H9 (cell line): ENCODE data around the gene EPS15. TPM values are rescaled to one million over a fixed set of nuclear protein-coding genes. Genes with fewer than 3 reads are reported as not detected.

Experiments used
- DNase-seq: peaks from one replicate; pipeline ENCODE4 v3.0.0-alpha.2; 2017
- H2AFZ ChIP-seq: one replicate; pipeline ENCODE4 v1.6.1; 2013; ENCODE audit warnings: mild to moderate bottlenecking, low read length, control low read depth, moderate library complexity
- H2AK5ac ChIP-seq: 2 replicates; pipeline ENCODE4 v1.6.1; 2013; ENCODE audit warnings: low read length, control low read depth, mixed read lengths; ENCODE audit not compliant: insufficient read length
- H2BK120ac ChIP-seq: one replicate; pipeline ENCODE4 v1.6.1; 2013; ENCODE audit warnings: low read depth, mild to moderate bottlenecking, low read length, control low read depth, inconsistent platforms; ENCODE audit not compliant: poor library complexity, severe bottlenecking
- H2BK12ac ChIP-seq: 2 replicates; pipeline ENCODE4 v1.6.1; 2013; ENCODE audit warnings: low read length, control low read depth, mixed read lengths, low read depth; ENCODE audit not compliant: insufficient read length
- H2BK15ac ChIP-seq: 2 replicates; pipeline ENCODE4 v1.6.1; 2013; ENCODE audit warnings: low read depth, low read length, control low read depth
- H2BK20ac ChIP-seq: one replicate; pipeline ENCODE4 v1.6.1; 2013; ENCODE audit warnings: low read depth, mild to moderate bottlenecking, low read length, control low read depth, inconsistent platforms; ENCODE audit not compliant: poor library complexity, severe bottlenecking
- H2BK5ac ChIP-seq: 2 replicates; pipeline ENCODE4 v1.6.1; 2013; ENCODE audit warnings: low read length, control low read depth, mixed read lengths; ENCODE audit not compliant: insufficient read length
- H3K14ac ChIP-seq: 2 replicates; pipeline ENCODE4 v1.6.1; 2013; ENCODE audit warnings: low read length, control low read depth; ENCODE audit not compliant: insufficient read depth
- H3K18ac ChIP-seq: 2 replicates; pipeline ENCODE4 v1.6.1; 2013; ENCODE audit warnings: low read depth, mild to moderate bottlenecking, mixed read lengths, low read length, control low read depth; ENCODE audit not compliant: insufficient read length
- H3K23ac ChIP-seq: 2 replicates; pipeline ENCODE4 v1.6.1; 2013; ENCODE audit warnings: low read length, control low read depth, mixed read lengths, low read depth; ENCODE audit not compliant: insufficient read length
- H3K23me2 ChIP-seq: 2 replicates; pipeline ENCODE4 v1.6.1; 2013; ENCODE audit warnings: low read depth, mild to moderate bottlenecking, mixed read lengths, low read length, control low read depth; ENCODE audit not compliant: insufficient read length, poor library complexity, severe bottlenecking
- H3K27ac ChIP-seq: 2 replicates; pipeline ENCODE4 v1.5.1; 2013; ENCODE audit warnings: low read length, control low read depth, mixed read lengths, low read depth; ENCODE audit not compliant: insufficient read length
- H3K27me3 ChIP-seq: 2 replicates; pipeline ENCODE4 v1.6.1; 2013; ENCODE audit warnings: low read length, control low read depth, inconsistent platforms; ENCODE audit not compliant: insufficient read depth
- H3K4ac ChIP-seq: 2 replicates; pipeline ENCODE4 v1.6.1; 2013; ENCODE audit warnings: low read depth, mild to moderate bottlenecking, control low read depth, inconsistent platforms, low read length, moderate library complexity
- H3K4me1 ChIP-seq: 2 replicates; pipeline ENCODE4 v1.6.1; 2013; ENCODE audit warnings: low read length, control low read depth, inconsistent platforms; ENCODE audit not compliant: insufficient read depth
- H3K4me2 ChIP-seq: 2 replicates; pipeline ENCODE4 v1.6.1; 2013; ENCODE audit warnings: low read length, control low read depth, mixed read lengths; ENCODE audit not compliant: insufficient read length, insufficient read depth
- H3K56ac ChIP-seq: 2 replicates; pipeline ENCODE4 v1.6.1; 2013; ENCODE audit warnings: low read depth, mild to moderate bottlenecking, mixed read lengths, low read length, control low read depth; ENCODE audit not compliant: insufficient read length
- H3K79me1 ChIP-seq: 2 replicates; pipeline ENCODE4 v1.6.1; 2013; ENCODE audit warnings: low read depth, mild to moderate bottlenecking, moderate library complexity, low read length, control low read depth, inconsistent platforms; ENCODE audit not compliant: insufficient read depth, poor library complexity, severe bottlenecking
- H3K79me2 ChIP-seq: 2 replicates; pipeline ENCODE4 v1.6.1; 2013; ENCODE audit warnings: low read length, control low read depth, inconsistent platforms; ENCODE audit not compliant: insufficient read depth
- H3K9ac ChIP-seq: 2 replicates; pipeline ENCODE4 v1.6.1; 2013; ENCODE audit warnings: low read length, control low read depth, mixed read lengths; ENCODE audit not compliant: insufficient read length; ENCODE audit errors: extremely low read depth
- H3K9me3 ChIP-seq: one replicate; pipeline ENCODE4 v1.6.1; 2013; ENCODE audit warnings: low read depth, low read length, inconsistent platforms; ENCODE audit not compliant: control insufficient read depth
- H3T11ph ChIP-seq: one replicate; pipeline ENCODE4 v1.6.1; 2013; ENCODE audit warnings: mild to moderate bottlenecking, low read length, control low read depth, inconsistent platforms
- H4K20me1 ChIP-seq: one replicate; pipeline ENCODE4 v1.6.1; 2013; ENCODE audit not compliant: control insufficient read depth, insufficient read length, insufficient read depth
- H4K5ac ChIP-seq: 2 replicates; pipeline ENCODE4 v1.6.1; 2013; ENCODE audit warnings: low read depth, mild to moderate bottlenecking, mixed read lengths, low read length, control low read depth; ENCODE audit not compliant: insufficient read length
- H4K8ac ChIP-seq: replicated peaks from 2 replicates; pipeline ENCODE4 v1.6.1; 2013; ENCODE audit warnings: low read length, control low read depth, mixed read lengths, low read depth; ENCODE audit not compliant: insufficient read length
- H4K91ac ChIP-seq: 2 replicates; pipeline ENCODE4 v1.6.1; 2013; ENCODE audit warnings: low read depth, mild to moderate bottlenecking, moderate library complexity, mixed read lengths, low read length, control low read depth; ENCODE audit not compliant: insufficient read length
- H3K27ac Mint-ChIP-seq, 3 experiments: 2 replicates in 2 of 3; 3 replicates in 1 of 3; pipeline ENCODE4 v1.8.0; 2020 to 2021; ENCODE audit warnings: mixed read lengths in 3 of 3, mild to moderate bottlenecking in 1 of 3, moderate library complexity in 1 of 3
- H3K27me3 Mint-ChIP-seq: 2 replicates; pipeline ENCODE4 v1.8.0; 2021; ENCODE audit warnings: low read depth, mild to moderate bottlenecking, moderate library complexity, mixed read lengths
- H3K36me3 Mint-ChIP-seq, 3 experiments: 2 replicates in 2 of 3; 3 replicates in 1 of 3; pipeline ENCODE4 v1.8.0; 2020 to 2021; ENCODE audit warnings: low read depth in 3 of 3, mixed read lengths in 3 of 3; ENCODE audit not compliant: insufficient read depth in 1 of 3
- H3K4me1 Mint-ChIP-seq, 2 experiments: 2 replicates each; pipeline ENCODE4 v1.8.0; 2020; ENCODE audit warnings: mixed read lengths in 2 of 2
- H3K4me3 Mint-ChIP-seq, 2 experiments: 2 replicates in 1 of 2; 3 replicates in 1 of 2; pipeline ENCODE4 v1.8.0; 2020 to 2021; ENCODE audit warnings: mild to moderate bottlenecking in 2 of 2, mixed read lengths in 2 of 2, moderate library complexity in 1 of 2
- H3K9me3 Mint-ChIP-seq, 2 experiments: 2 replicates in 1 of 2; 3 replicates in 1 of 2; pipeline ENCODE4 v1.8.0; 2020; ENCODE audit warnings: mild to moderate bottlenecking in 2 of 2, mixed read lengths in 2 of 2, moderate library complexity in 1 of 2
- CTCF ChIP-seq: fragments of 200-600 bp; sonication (generic); conservative IDR thresholded peaks from 3 replicates; pipeline ENCODE4 v1.8.0; 2021; ENCODE audit warnings: antibody characterized with exemption, mild to moderate bottlenecking
- WGBS: extraction: QIAGEN DNeasy Blood & Tissue Kit; methylation state at CpG from one replicate; pipeline ENCODE4 v1.1.7; 2013; ENCODE audit warnings: missing lambda C conversion rate, low lambda C conversion rate, mixed read lengths; ENCODE audit not compliant: insufficient read length; ENCODE audit errors: extremely low coverage; 5-methylcytosine and 5-hydroxymethylcytosine counted together
- total RNA-seq: library from RNA; stranded (reverse); gene quantifications from 2 replicates; pipeline ENCODE4 v1.2.1, GENCODE V29; 2021

Gene EPS15
- total RNA-seq, 1 experiment from 2014 or later, result 44.1 TPM

GRCh38 chr1:51559064-51559500, 40.0 kb upstream of the EPS15 start:
- Histone ChIP-seq H3T11ph (no peak overlapping the region), H3K23me2 (no peaks in the 10 kb centered on the region), H2BK12ac (peak overlapping the region; percentile 95), H3K4me1 (peaks cover 9% of the 10 kb centered on the region; the same call in 1 of the 2 replicates), H3K23ac (no peak overlapping the region), H3K4me2 (no peak overlapping the region), H3K14ac (no peak overlapping the region), H3K56ac (no peak overlapping the region), H2BK15ac (no peak overlapping the region), H3K27me3 (no peaks in the 10 kb centered on the region), H2BK5ac (no peak overlapping the region), H2BK20ac (no peak overlapping the region), H4K20me1 (no peaks in the 10 kb centered on the region), H3K18ac (no peak overlapping the region), H3K4ac (no peak overlapping the region), H3K27ac (no peak overlapping the region), H2AK5ac (no peak overlapping the region), H4K91ac (no peak overlapping the region), H2BK120ac (no peak overlapping the region), H3K79me2 (no peaks in the 10 kb centered on the region), H3K9me3 (no peaks in the 10 kb centered on the region), H3K79me1 (no peaks in the 10 kb centered on the region), H3K9ac (no peak overlapping the region), H4K8ac (no peak overlapping the region), H2AFZ (no peak overlapping the region), H4K5ac (no peak overlapping the region)
- no peak for TF ChIP-seq CTCF
- Mint-ChIP-seq H3K4me1 (peaks cover 17 to 20% of the 10 kb centered on the region in 2 experiments), H3K27ac (0 out of 7 replicates have a peak overlapping the region, but pooled peaks of 1 of the 3 experiments have one; percentile 13), H3K27me3 (no peaks in the 10 kb centered on the region; the same call in 1 of the 2 replicates), H3K4me3 (no peak overlapping the region), H3K9me3 (no peaks in the 10 kb centered on the region), H3K36me3 (no peaks in the 10 kb centered on the region)
- DNase-seq, result peak; percentile 32
- no CpG with 5 or more reads among the region's 3 CpGs for WGBS
